Body of pancreas (tissue), 4 donors: Measurements from ENCODE around the gene MTMR12. TPM values are rescaled to one million over a fixed set of nuclear protein-coding genes. Genes with fewer than 3 reads are reported as not detected.
"Not testable (repeated sequence)": the region's sequence is repeated elsewhere in the genome, so short reads cannot be mapped to it uniquely, and the experiment has no call there.

Experiments used
- ATAC-seq: fragments of 150-250 bp; one replicate; pipeline ENCODE4 v1.9.1; 2016
- DNase-seq, 4 donors: peaks; one replicate each; pipeline ENCODE4 v3.0.0-alpha.2; 2019
- H3K27ac ChIP-seq, 4 donors: fragments of 200-600 bp; sonication (generic); 1 replicate in 3 of 4; 2 replicates in 1 of 4; pipeline versions ENCODE4 v1.5.1 to v1.6.1; 2016 to 2019; ENCODE audit warnings: mild to moderate bottlenecking in 1 of 4, mixed read lengths in 1 of 4, moderate library complexity in 1 of 4
- H3K27me3 ChIP-seq, 2 donors: fragments of 200-600 bp; sonication (generic); one replicate each; pipeline ENCODE4 v1.6.0; 2016; ENCODE audit warnings: mild to moderate bottlenecking in 1 of 2
- H3K36me3 ChIP-seq, 2 donors: fragments of 200-600 bp; sonication (generic); replicated peaks in 1 of 2; 2 replicates each; pipeline ENCODE4 v1.5.1; 2016; ENCODE audit warnings: low read depth in 2 of 2; ENCODE audit not compliant: insufficient read depth in 1 of 2
- H3K4me1 ChIP-seq: fragments of 200-600 bp; sonication (generic); one replicate; pipeline ENCODE4 v1.6.0; 2016
- H3K4me3 ChIP-seq, 2 donors: fragments of 200-600 bp; sonication (generic); 1 replicate in 1 of 2; 2 replicates in 1 of 2; pipeline ENCODE4 v1.5.1; 2016 to 2019
- H3K9me3 ChIP-seq, 3 donors: fragments of 200-600 bp; sonication (generic); 1 replicate in 2 of 3; 2 replicates in 1 of 3; pipeline ENCODE4 v1.5.1; 2016
- CTCF ChIP-seq, 7 experiments: fragments of 450-650 bp in 4 of 7; fragments of 200-600 bp in 3 of 7; sonication (generic) in 3 of 7; IDR thresholded peaks; one replicate each; pipeline ENCODE4 v1.5.1; 2016 to 2019; ENCODE audit warnings: antibody characterized with exemption in 7 of 7
- POLR2A ChIP-seq, 3 donors: fragments of 450-650 bp; IDR thresholded peaks; one replicate each; pipeline ENCODE4 v1.6.1; 2016; ENCODE audit warnings: antibody characterized with exemption in 3 of 3, mild to moderate bottlenecking in 2 of 3
- WGBS, 2 donors: methylation state at CpG; one replicate each; pipeline ENCODE4 v1.1.5; 2017; 5-methylcytosine and 5-hydroxymethylcytosine counted together
- intact Hi-C: fragments of 100-400 bp; cut with DNase I; formaldehyde crosslinking; loops from one replicate; pipeline ENCODE4 v1.15.1; 2023
- total RNA-seq, 2 donors: library from RNA; depleted of rRNA; stranded (reverse); fragments of >200 nt; gene quantifications; one replicate each; pipeline ENCODE4 v1.1.0, GENCODE V29; 2016

The MTMR12 gene
- total RNA-seq, 2 donors from 2014 or later, result 31.1 to 65.6 TPM

- H3K36me3 ChIP-seq, result peaks cover 0 to 4% of the 10 kb centered on the region in 2 donors
- DNase-seq (no peak), ATAC-seq (no peak)
- no peak overlapping the region for H3K27ac ChIP-seq
- WGBS, 2 donors, result 69 to 78% methylated on average over 4 of the region's 4 CpGs
- H3K4me1 ChIP-seq, result peaks cover 78% of the 10 kb centered on the region
- H3K27me3 ChIP-seq, result no peaks in the 10 kb centered on the region
- intact Hi-C loops, result no loop called here
- H3K4me3 ChIP-seq, result no peak overlapping the region
- H3K9me3 ChIP-seq, result no peaks in the 10 kb centered on the region
- TF ChIP-seq CTCF (IDR thresholded peaks at IDR 0.05) (no peak), POLR2A (IDR thresholded peaks at IDR 0.05) (no peak)
These were observed 13.6 kb downstream of the MTMR12 start for GRCh38 chr5:32299059-32299677.

DNA sequence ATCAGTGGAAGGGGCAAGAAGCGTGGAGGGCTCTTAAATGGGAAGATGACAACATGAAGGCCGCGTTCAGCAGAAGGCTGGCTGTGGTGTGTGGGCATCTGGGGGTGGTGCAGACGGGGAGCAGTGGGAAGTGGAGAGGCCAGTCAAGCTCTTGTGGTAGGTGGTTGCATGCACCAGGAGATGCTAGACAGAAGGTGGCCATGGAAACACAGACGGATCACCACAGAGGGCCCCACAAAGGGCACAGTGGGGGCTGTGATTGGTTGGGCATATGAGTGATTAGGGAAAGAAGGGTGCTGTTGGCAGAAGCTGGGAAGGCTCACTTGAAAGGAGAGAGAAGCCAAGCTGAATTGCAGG lies 14.7 kb downstream of the MTMR12 start:
- Histone ChIP-seq H3K27ac (peak overlapping the region in 2 of 4 donors; percentile 15 to 17), H3K4me3 (no peak overlapping the region), H3K9me3 (no peaks in the 10 kb centered on the region), H3K27me3 (no peaks in the 10 kb centered on the region), H3K36me3 (peaks cover 0 to 4% of the 10 kb centered on the region in 2 donors), H3K4me1 (peaks cover 67% of the 10 kb centered on the region)
- DNase-seq, result no peak
- no peak for ATAC-seq
- TF ChIP-seq CTCF (IDR thresholded peaks at IDR 0.05) (no peak), POLR2A (IDR thresholded peaks at IDR 0.05) (no peak)
- intact Hi-C loops, result no loop called here
- 85 to 87% methylated on average over 5 of the region's 5 CpGs for WGBS, 2 donors

- no peak for TF ChIP-seq CTCF (IDR thresholded peaks at IDR 0.05)
- no peak for TF ChIP-seq POLR2A (IDR thresholded peaks at IDR 0.05)
- Histone ChIP-seq H3K27ac (peak overlapping the region in 2 of 4 donors; percentile 15 to 17), H3K36me3 (peaks cover 0 to 4% of the 10 kb centered on the region in 2 donors), H3K9me3 (no peaks in the 10 kb centered on the region), H3K4me3 (no peak overlapping the region), H3K27me3 (no peaks in the 10 kb centered on the region), H3K4me1 (peaks cover 61% of the 10 kb centered on the region)
- intact Hi-C loops, result no loop called here
- ATAC-seq (no peak), DNase-seq (no peak)
- WGBS, 2 donors, result 7 to 10% methylated on average over 2 of the region's 2 CpGs
These were observed 15.3 kb downstream of the MTMR12 start for GRCh38 chr5:32297181-32298058.

DNA sequence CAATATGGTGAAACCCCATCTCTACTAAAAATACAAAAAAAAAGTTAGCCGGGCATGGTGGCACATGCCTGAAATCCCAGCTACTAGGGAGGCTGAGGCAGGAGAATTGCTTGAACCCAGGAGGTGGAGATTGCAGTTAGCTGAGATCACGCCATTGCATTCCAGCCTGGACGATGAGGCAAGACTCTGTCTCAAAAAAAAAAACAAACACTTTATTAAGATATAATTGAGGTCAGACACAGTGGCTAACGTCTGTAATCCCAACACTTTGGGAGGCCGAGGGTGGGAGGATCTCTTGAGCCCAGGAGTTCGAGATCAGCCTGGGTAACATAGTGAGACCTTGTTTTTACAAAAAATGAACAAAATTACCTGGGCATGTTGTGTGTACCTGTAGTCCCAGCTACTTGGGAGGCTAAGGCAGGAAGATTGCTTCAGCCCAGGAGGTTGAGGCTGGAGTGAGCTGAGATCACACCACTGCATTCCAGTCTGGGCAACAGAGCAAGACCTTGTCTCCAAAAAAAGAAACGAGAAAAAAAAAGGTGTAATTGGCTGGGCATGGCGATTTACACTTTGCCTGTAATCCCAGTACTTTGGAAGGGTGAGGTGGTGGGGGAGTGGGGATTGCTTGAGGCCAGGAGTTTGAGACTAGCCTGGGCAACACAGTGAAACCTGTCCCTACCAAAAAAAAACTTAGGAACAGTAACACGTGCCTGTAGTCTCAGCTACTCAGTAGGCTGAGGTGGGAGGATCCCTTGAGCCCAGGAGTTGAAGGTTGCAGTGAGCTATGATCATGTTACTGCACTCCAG lies 16.6 kb downstream of the MTMR12 start:
- H3K27ac ChIP-seq, H3K4me3 ChIP-seq, H3K9me3 ChIP-seq, DNase-seq, H3K36me3 ChIP-seq, H3K27me3 ChIP-seq, ATAC-seq, intact Hi-C loops: not testable (repeated sequence)
- H3K4me1 ChIP-seq, result peaks cover 63% of the 10 kb centered on the region
- 62 to 65% methylated on average over 9 of the region's 9 CpGs for WGBS, 2 donors

DNA sequence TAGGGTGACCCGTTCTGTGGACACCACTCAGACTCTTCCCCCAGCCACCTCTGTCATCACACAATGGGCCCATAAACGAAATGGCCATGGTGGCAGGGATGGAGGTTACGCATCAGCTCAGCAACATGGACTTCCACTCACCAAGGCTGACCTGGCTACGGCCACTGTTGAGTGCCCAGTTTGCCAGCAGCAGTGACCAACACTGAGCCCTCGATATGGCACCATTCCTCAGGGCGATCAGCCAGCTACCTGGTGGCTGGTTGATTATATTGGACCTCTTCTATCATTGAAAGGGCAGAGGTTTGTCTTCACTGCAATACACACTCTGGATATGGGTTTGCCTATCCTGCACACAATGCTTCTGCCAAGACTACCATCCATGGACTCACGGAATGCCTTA lies 21.1 kb downstream of the MTMR12 start:
- ATAC-seq (no peak), DNase-seq (no peak)
- Histone ChIP-seq H3K4me1 (peaks cover 58% of the 10 kb centered on the region), H3K9me3 (no peaks in the 10 kb centered on the region), H3K36me3 (peaks cover 0 to 4% of the 10 kb centered on the region in 2 donors), H3K27me3 (no peaks in the 10 kb centered on the region), H3K4me3 (no peak overlapping the region), H3K27ac (peak overlapping the region in 2 of 4 donors; percentile 10 to 45)
- intact Hi-C loops, result no loop called here
- WGBS, 2 donors, result 91 to 93% methylated on average over 6 to 7 of the region's 7 CpGs
- TF ChIP-seq CTCF (IDR thresholded peaks at IDR 0.05) (no peak), POLR2A (IDR thresholded peaks at IDR 0.05) (no peak)
